HepG2 (cell line): ENCODE measurements around the gene BARX2. TPM values are rescaled to one million over a fixed set of nuclear protein-coding genes. Genes with fewer than 3 reads are reported as not detected.

Experiments used
- ATAC-seq: fragments of 200-7000 bp; cut with Tn5 transposase; 3 replicates; pipeline ENCODE4 v1.9.1; 2020; ENCODE audit warnings: mild to moderate bottlenecking, moderate library complexity
- BruUV-seq: library from RNA; stranded (reverse); fragments of 400-500 nt; replicated peaks from 2 replicates; lab custom pipeline; 2021; lab: Mats Ljungman, UMichigan
- CTCF ChIA-PET: fragments of 300-600 bp; formaldehyde crosslinking; extraction: SDS; loops from one replicate; lab custom pipeline; 2021; ENCODE audit warnings: low total read pairs, inconsistent platforms, low intra/inter-chr PET ratio; lab: Yijun Ruan, JAX
- POLR2A ChIA-PET: fragments of 350-600 bp; sonication (Branson Sonifier 250); formaldehyde crosslinking; loops from one replicate; lab custom pipeline; 2020; ENCODE audit warnings: antibody characterized with exemption, inconsistent platforms; lab: Yijun Ruan, JAX
- DNase-seq: peaks from one replicate; pipeline ENCODE4 v3.0.0-alpha.2; 2015; ENCODE audit warnings: low spot score
- FAIRE-seq: peaks from 3 replicates; lab custom pipeline; 2011; peaks lifted over from hg19 to GRCh38; lab: Jason Lieb, UNC
- H2AFZ ChIP-seq: one replicate; pipeline ENCODE4 v1.6.1; 2011; ENCODE audit warnings: low read length, inconsistent platforms
- H3K27ac ChIP-seq: fragments of 300-600 bp; 3 replicates; pipeline ENCODE4 v1.8.0; 2011; ENCODE audit warnings: mixed run types, mild to moderate bottlenecking, mixed read lengths, low read length, inconsistent platforms; ENCODE audit not compliant: insufficient read depth; ENCODE audit errors: extremely low read length
- H3K27me3 ChIP-seq, 2 experiments: fragments of 200-600 bp in 1 of 2; 2 replicates in 1 of 2; 3 replicates in 1 of 2; pipeline versions ENCODE4 v1.6.0 to v1.8.0; 2011; ENCODE audit warnings: low read length in 2 of 2, mild to moderate bottlenecking in 2 of 2, moderate library complexity in 2 of 2, inconsistent platforms in 1 of 2; ENCODE audit not compliant: insufficient read depth in 2 of 2, control insufficient read depth in 1 of 2
- H3K36me3 ChIP-seq, 2 experiments: fragments of 200-600 bp in 1 of 2; replicated peaks in 1 of 2; 2 replicates in 1 of 2; 3 replicates in 1 of 2; pipeline versions ENCODE4 v1.5.1 to v1.8.0; 2011; ENCODE audit warnings: low read length in 2 of 2, inconsistent platforms in 1 of 2; ENCODE audit not compliant: insufficient read depth in 2 of 2, control insufficient read depth in 1 of 2
- H3K4me1 ChIP-seq: 2 replicates; pipeline ENCODE4 v1.5.1; 2012; ENCODE audit warnings: low read length, inconsistent platforms; ENCODE audit not compliant: insufficient read depth
- H3K4me2 ChIP-seq: 2 replicates; pipeline ENCODE4 v1.6.0; 2011; ENCODE audit warnings: low read depth, low read length, inconsistent platforms
- H3K4me3 ChIP-seq, 3 experiments: fragments of 200-600 bp in 1 of 3; sonication (generic), shearing (Covaris generic) in 1 of 3; replicated peaks in 1 of 3; 2 replicates each; pipeline ENCODE4 v1.5.1; 2011 to 2016; ENCODE audit warnings: low read length in 3 of 3, inconsistent platforms in 2 of 3, low read depth in 2 of 3, mild to moderate bottlenecking in 2 of 3, control low read depth in 1 of 3, mixed read lengths in 1 of 3; ENCODE audit not compliant: insufficient read depth in 1 of 3
- H3K79me2 ChIP-seq: one replicate; pipeline ENCODE4 v1.6.1; 2011; ENCODE audit warnings: low read length, inconsistent platforms; ENCODE audit not compliant: insufficient read depth
- H3K9ac ChIP-seq: 2 replicates; pipeline ENCODE4 v1.6.0; 2011; ENCODE audit warnings: mild to moderate bottlenecking, low read depth, low read length, inconsistent platforms; ENCODE audit not compliant: insufficient read depth
- H3K9me3 ChIP-seq: 2 replicates; pipeline ENCODE4 v1.5.1; 2012; ENCODE audit warnings: mild to moderate bottlenecking, low read length
- H4K20me1 ChIP-seq: 2 replicates; pipeline ENCODE4 v1.6.0; 2011; ENCODE audit warnings: inconsistent platforms, mild to moderate bottlenecking, low read length, moderate library complexity; ENCODE audit not compliant: insufficient read depth
- AGO2 ChIP-seq: fragments of 200-400 bp; formaldehyde crosslinking; optimal IDR thresholded peaks from 2 replicates; pipeline ENCODE3; 2017; ENCODE audit warnings: mild to moderate bottlenecking, low read depth, low read length, moderate library complexity
- ATF7 ChIP-seq, 2 experiments: fragments of 450-650 bp in 1 of 2; sonication (generic) in 1 of 2; formaldehyde crosslinking in 1 of 2; IDR thresholded peaks; 2 replicates each; pipeline versions ENCODE4 v1.4.0 to v1.6.1; 2016 to 2020; ENCODE audit warnings: antibody characterized with exemption in 1 of 2, mild to moderate bottlenecking in 1 of 2, missing genetic modification reagents in 1 of 2
- CREB1 ChIP-seq, 2 experiments: fragments of 450-650 bp in 1 of 2; IDR thresholded peaks; 2 replicates each; pipeline ENCODE4 v1.6.1; 2016 to 2017; ENCODE audit warnings: control low read depth in 1 of 2, mild to moderate bottlenecking in 1 of 2, missing compliant biosample characterization in 1 of 2, missing genetic modification characterization in 1 of 2
- HOMEZ ChIP-seq: IDR thresholded peaks from 2 replicates; pipeline ENCODE4 v1.6.1; 2016; ENCODE audit warnings: low read depth
- MAFF ChIP-seq: IDR thresholded peaks from 2 replicates; pipeline ENCODE4 v1.6.1; 2011; ENCODE audit warnings: low read depth, low read length, improper control_type of control experiment
- MAFG ChIP-seq: sonication (generic); formaldehyde crosslinking; IDR thresholded peaks from 2 replicates; pipeline ENCODE4 v1.5.1; 2020; ENCODE audit warnings: mild to moderate bottlenecking, missing genetic modification reagents
- MAFK ChIP-seq, 2 experiments: IDR thresholded peaks in 1 of 2; conservative IDR thresholded peaks in 1 of 2; 2 replicates each; pipeline ENCODE4 v1.6.1; 2011; ENCODE audit warnings: improper control_type of control experiment in 2 of 2, low read length in 2 of 2
- RBAK ChIP-seq: sonication (generic); formaldehyde crosslinking; IDR thresholded peaks from 2 replicates; pipeline ENCODE4 v1.5.1; 2020; ENCODE audit warnings: mild to moderate bottlenecking, missing genetic modification reagents
- TRIM24 ChIP-seq: sonication (generic); formaldehyde crosslinking; IDR thresholded peaks from 2 replicates; pipeline ENCODE4 v1.8.0; 2022; ENCODE audit warnings: mild to moderate bottlenecking, missing genetic modification reagents
- ZBTB21 ChIP-seq: sonication (generic); formaldehyde crosslinking; IDR thresholded peaks from 2 replicates; pipeline ENCODE4 v1.4.0; 2020; ENCODE audit warnings: missing genetic modification reagents
- ZNF3 ChIP-seq: IDR thresholded peaks from 2 replicates; pipeline ENCODE4 v1.7.0; 2017; ENCODE audit warnings: inconsistent platforms
- ZNF383 ChIP-seq: sonication (generic); formaldehyde crosslinking; IDR thresholded peaks from 2 replicates; pipeline ENCODE4 v1.4.0; 2020; ENCODE audit warnings: missing genetic modification reagents, mild to moderate bottlenecking, borderline replicate concordance
- WGBS: methylation state at CpG from one replicate; pipeline ENCODE4 v1.1.6; 2017; ENCODE audit warnings: low lambda C conversion rate; 5-methylcytosine and 5-hydroxymethylcytosine counted together
- in situ Hi-C: cut with HindIII; loops from 2 replicates; pipeline ENCODE4 v1.10.0; 2017; ENCODE audit warnings: low pct_unique_long_range_greater_than_20kb; ENCODE audit not compliant: extremely low pct_ligation_motif_present
- intact Hi-C: fragments of 100-400 bp; cut with micrococcal nuclease; formaldehyde crosslinking; loops from one replicate; pipeline ENCODE4 v1.10.0; 2022; ENCODE audit not compliant: unreplicated experiment
- polyA plus RNA-seq, 8 experiments: library from polyadenylated mRNA; depleted of rRNA in 3 of 8; stranded (reverse) in 7 of 8; unstranded in 1 of 8; fragments of >200 nt; fragmentation: Illumina TruSeq in 4 of 8; extraction: Trizol in 4 of 8; gene quantifications; 2 replicates each; pipeline versions ENCODE4 v1.2.1 to v1.2.3, GENCODE V29; 2011 to 2016; ENCODE audit warnings: low read depth in 4 of 8, missing spikeins in 1 of 8, mixed read lengths in 1 of 8; ENCODE audit not compliant: insufficient read depth in 1 of 8
- total RNA-seq, 5 experiments: library from RNA; depleted of rRNA; stranded (reverse); fragments of >200 nt; fragmentation: Illumina TruSeq; extraction: Trizol; gene quantifications; 2 replicates each; pipeline ENCODE4 v1.2.3, GENCODE V29; 2016; ENCODE audit warnings: low read depth in 1 of 5

BARX2 gene
- total and polyA plus RNA-seq, 2 of the 13 experiments (the other 11 are each of a cell fraction or from before 2014, with no cell fraction given), result not detected

- in situ Hi-C loops, result no loop called here
- ChIA-PET POLR2A (no interaction called here), CTCF (no interaction called here)
- Histone ChIP-seq H3K27ac (no peak overlapping the region), H4K20me1 (no peaks in the 10 kb centered on the region), H3K4me3 (no peak overlapping the region), H3K9me3 (no peaks in the 10 kb centered on the region), H3K79me2 (no peaks in the 10 kb centered on the region), H3K4me2 (no peak overlapping the region), H3K4me1 (peaks cover 26% of the 10 kb centered on the region), H3K36me3 (no peaks in the 10 kb centered on the region), H3K9ac (no peak overlapping the region), H2AFZ (no peak overlapping the region), H3K27me3 (peaks cover 1 to 20% of the 10 kb centered on the region in 2 experiments; a peak in 3 of 5 replicates)
- no TSS peak for BruUV-seq
- TF ChIP-seq MAFG (0 out of 2 replicates have a peak, but pooled peaks have one; percentile 22), MAFF (peak; percentile 96), TRIM24 (no peak), MAFK (conservative IDR thresholded peaks at IDR 0.05 in 1 of 2, IDR thresholded peaks at IDR 0.05 in 1 of 2; ENCODE audit: low read length in 2 of 2) (peak; percentile 96 to 98)
- intact Hi-C loops, result no loop called here
- DNase-seq, result no peak
- 4% methylated on average over 4 of the region's 4 CpGs for WGBS
- no peak for FAIRE-seq
- ATAC-seq, result no peak
These were observed 14.7 kb downstream of the BARX2 start for GRCh38 chr11:129390303-129390821.

GRCh38 chr11:129391360-129391759 lies 15.7 kb downstream of the BARX2 start:
- no peaks in the 10 kb centered on the region for H3K79me2 ChIP-seq
- no peak overlapping the region for H3K4me3 ChIP-seq
- FAIRE-seq (no peak), ATAC-seq (no peak), DNase-seq (no peak)
- no peaks in the 10 kb centered on the region for H3K9me3 ChIP-seq
- CTCF ChIA-PET, result no interaction called here
- H4K20me1 ChIP-seq, result no peaks in the 10 kb centered on the region
- TF ChIP-seq ZNF3 (CRISPR knock-in tag) (no peak), AGO2 (no peak), ATF7 (IDR thresholded peaks at IDR 0.05) (peak; percentile 68; the same call in 1 of the 2 replicates), ATF7 (CRISPR knock-in tag; IDR thresholded peaks at IDR 0.05) (no peak), RBAK (CRISPR knock-in tag) (no peak), CREB1 (IDR thresholded peaks at IDR 0.05) (0 out of 2 replicates have a peak, but pooled peaks have one; percentile 10), CREB1 (CRISPR knock-in tag; IDR thresholded peaks at IDR 0.05) (no peak), HOMEZ (CRISPR knock-in tag) (no peak), ZNF383 (CRISPR knock-in tag) (no peak), ZBTB21 (CRISPR knock-in tag) (peak; percentile 22; the same call in 1 of the 2 replicates)
- H3K4me1 ChIP-seq, result peaks cover 26% of the 10 kb centered on the region
- 6% methylated on average over 5 of the region's 5 CpGs for WGBS
- H3K27ac ChIP-seq, result no peak overlapping the region
- POLR2A ChIA-PET, result no interaction called here
- peaks cover 1 to 29% of the 10 kb centered on the region in 2 experiments; a peak in 3 of 5 replicates for H3K27me3 ChIP-seq
- H2AFZ ChIP-seq, result no peak overlapping the region
- intact Hi-C loops, result no loop called here
- H3K36me3 ChIP-seq, result no peaks in the 10 kb centered on the region
- no peak overlapping the region for H3K9ac ChIP-seq
- in situ Hi-C loops, result no loop called here
- no peak overlapping the region for H3K4me2 ChIP-seq
- no TSS peak for BruUV-seq
